CD14-positive monocyte (primary cell): ENCODE measurements around the gene OR13J1. TPM values are rescaled to one million over a fixed set of nuclear protein-coding genes. Genes with fewer than 3 reads are reported as not detected.

Source experiments
- DNase-seq, 3 donors: peaks; one replicate each; pipeline ENCODE4 v3.0.0-alpha.2; 2011 to 2022
- H2AFZ ChIP-seq: 2 replicates; pipeline ENCODE4 v1.6.0; 2012; ENCODE audit warnings: mild to moderate bottlenecking, low read depth, low read length, inconsistent platforms; ENCODE audit not compliant: insufficient read depth, poor library complexity, severe bottlenecking
- H3K27ac ChIP-seq, 2 donors: 1 replicate in 1 of 2; 2 replicates in 1 of 2; pipeline ENCODE4 v1.5.1; 2012 to 2013; ENCODE audit warnings: low read length in 2 of 2, control low read depth in 1 of 2, inconsistent platforms in 1 of 2, low read depth in 1 of 2, mild to moderate bottlenecking in 1 of 2
- H3K27me3 ChIP-seq, 2 donors: one replicate each; pipeline versions ENCODE4 v1.6.0 to v1.6.1; 2011 to 2013; ENCODE audit warnings: low read length in 2 of 2; ENCODE audit not compliant: control insufficient read depth in 2 of 2, insufficient read depth in 2 of 2
- H3K36me3 ChIP-seq, 2 donors: replicated peaks in 1 of 2; 1 replicate in 1 of 2; 2 replicates in 1 of 2; pipeline versions ENCODE4 v1.5.1 to v1.6.1; 2012 to 2013; ENCODE audit warnings: low read length in 2 of 2, control low read depth in 1 of 2, inconsistent platforms in 1 of 2, mild to moderate bottlenecking in 1 of 2; ENCODE audit not compliant: insufficient read depth in 2 of 2, control insufficient read depth in 1 of 2
- H3K4me1 ChIP-seq, 2 donors: 1 replicate in 1 of 2; 2 replicates in 1 of 2; pipeline versions ENCODE4 v1.5.1 to v1.6.1; 2012 to 2013; ENCODE audit warnings: low read length in 2 of 2, control low read depth in 1 of 2, inconsistent platforms in 1 of 2, mild to moderate bottlenecking in 1 of 2, moderate library complexity in 1 of 2; ENCODE audit not compliant: insufficient read depth in 2 of 2, control insufficient read depth in 1 of 2
- H3K4me2 ChIP-seq: replicated peaks from 2 replicates; pipeline ENCODE3; 2012; ENCODE audit warnings: low read length, moderate library complexity, mild to moderate bottlenecking; ENCODE audit not compliant: poor library complexity, severe bottlenecking; ENCODE audit errors: extremely low read depth
- H3K4me3 ChIP-seq, 3 experiments: fragments of 200-600 bp in 1 of 3; sonication (generic) in 1 of 3; replicated peaks in 1 of 3; 1 replicate in 2 of 3; 2 replicates in 1 of 3; pipeline ENCODE4 v1.5.1; 2011 to 2013; ENCODE audit warnings: low read length in 3 of 3, mild to moderate bottlenecking in 3 of 3, control low read depth in 2 of 3, low read depth in 2 of 3, inconsistent platforms in 1 of 3, moderate library complexity in 1 of 3
- H3K79me2 ChIP-seq: 2 replicates; pipeline ENCODE4 v1.6.0; 2012; ENCODE audit warnings: mild to moderate bottlenecking, control low read depth, inconsistent platforms, low read length, moderate library complexity; ENCODE audit not compliant: insufficient read depth
- H3K9ac ChIP-seq: 2 replicates; pipeline ENCODE4 v1.6.0; 2017; ENCODE audit warnings: low read length, mild to moderate bottlenecking; ENCODE audit not compliant: insufficient read depth, poor library complexity, severe bottlenecking
- H3K9me3 ChIP-seq, 2 donors: replicated peaks in 1 of 2; 1 replicate in 1 of 2; 2 replicates in 1 of 2; pipeline versions ENCODE4 v1.5.1 to v1.6.1; 2012 to 2013; ENCODE audit warnings: low read length in 2 of 2, control low read depth in 1 of 2; ENCODE audit not compliant: control insufficient read depth in 1 of 2, insufficient read depth in 1 of 2
- H4K20me1 ChIP-seq: 2 replicates; pipeline ENCODE4 v1.6.0; 2012; ENCODE audit warnings: mild to moderate bottlenecking, low read length, control low read depth, moderate library complexity; ENCODE audit not compliant: insufficient read depth
- H3K27ac Mint-ChIP-seq, 7 donors: one replicate each; pipeline ENCODE4 v1.8.0; 2020; ENCODE audit warnings: mild to moderate bottlenecking in 7 of 7, mixed read lengths in 7 of 7, moderate library complexity in 6 of 7, inconsistent platforms in 2 of 7
- H3K27me3 Mint-ChIP-seq, 3 donors: one replicate each; pipeline ENCODE4 v1.8.0; 2021 to 2022; ENCODE audit warnings: low read depth in 3 of 3, mild to moderate bottlenecking in 3 of 3, mixed read lengths in 3 of 3, moderate library complexity in 3 of 3, inconsistent platforms in 1 of 3
- H3K36me3 Mint-ChIP-seq, 2 donors: one replicate each; pipeline ENCODE4 v1.8.0; 2020; ENCODE audit warnings: mixed read lengths in 2 of 2, inconsistent platforms in 1 of 2, mild to moderate bottlenecking in 1 of 2
- H3K4me1 Mint-ChIP-seq: one replicate; pipeline ENCODE4 v1.8.0; 2020; ENCODE audit warnings: mild to moderate bottlenecking, mixed read lengths
- H3K4me3 Mint-ChIP-seq, 2 donors: one replicate each; pipeline ENCODE4 v1.8.0; 2020; ENCODE audit warnings: mild to moderate bottlenecking in 2 of 2, mixed read lengths in 2 of 2, moderate library complexity in 1 of 2
- H3K9me3 Mint-ChIP-seq, 7 donors: one replicate each; pipeline ENCODE4 v1.8.0; 2020 to 2022; ENCODE audit warnings: mixed read lengths in 7 of 7, mild to moderate bottlenecking in 6 of 7, moderate library complexity in 6 of 7, inconsistent platforms in 2 of 7
- CTCF ChIP-seq: fragments of 200-600 bp; IDR thresholded peaks from one replicate; pipeline ENCODE4 v1.8.0; 2022; ENCODE audit warnings: antibody characterized with exemption, mild to moderate bottlenecking
- WGBS: methylation state at CpG from one replicate; pipeline ENCODE4 v1.1.5; 2013; ENCODE audit warnings: missing lambda C conversion rate; ENCODE audit not compliant: insufficient coverage; 5-methylcytosine and 5-hydroxymethylcytosine counted together
- intact Hi-C, 2 donors: fragments of 100-400 bp; cut with micrococcal nuclease; formaldehyde crosslinking; loops; one replicate each; pipeline versions ENCODE4 v1.15.0 to v1.15.1; 2023
- polyA plus RNA-seq, 3 donors: library from polyadenylated mRNA; depleted of rRNA in 1 of 3; unstranded in 2 of 3; stranded (reverse) in 1 of 3; fragments of 300-500 nt in 2 of 3; fragments of >200 nt in 1 of 3; fragmentation: Illumina TruSeq in 2 of 3; gene quantifications; 1 replicate in 2 of 3; 2 replicates in 1 of 3; pipeline ENCODE4 v1.2.3, GENCODE V29; 2012 to 2021

Gene OR13J1
- polyA plus RNA-seq, 3 donors = not detected

GRCh38 chr9:35869621-35870216, 482 bp downstream of the OR13J1 start:
- intact Hi-C loops = loop anchor here in 1 of 2 donors (5.0 kb wide), 1 partner anchor 42 kb away; the partner anchor contains the start of genes FAM221B and TMEM8B
- Histone ChIP-seq H3K79me2 (no peaks in the 10 kb centered on the region), H3K9ac (no peak overlapping the region), H4K20me1 (no peaks in the 10 kb centered on the region), H2AFZ (no peak overlapping the region), H3K27ac (no peak overlapping the region), H3K9me3 (no peaks in the 10 kb centered on the region), H3K4me1 (no peaks in the 10 kb centered on the region), H3K36me3 (no peaks in the 10 kb centered on the region), H3K4me3 (no peak overlapping the region), H3K27me3 (peaks cover 0 to 1% of the 10 kb centered on the region in 2 donors), H3K4me2 (no peak overlapping the region)
- peaks cover 8 to 10% (median 8%) of the 10 kb centered on the region in 3 donors for H3K27me3 Mint-ChIP-seq
- H3K27ac Mint-ChIP-seq = no peak overlapping the region
- peaks cover 8% of the 10 kb centered on the region for H3K4me1 Mint-ChIP-seq
- no peaks in the 10 kb centered on the region for H3K9me3 Mint-ChIP-seq
- H3K36me3 Mint-ChIP-seq = peaks cover 0 to 2% of the 10 kb centered on the region in 2 donors
- DNase-seq = no peak
- TF ChIP-seq CTCF = no peak
- WGBS = 90% methylated on average over 19 of the region's 19 CpGs
- H3K4me3 Mint-ChIP-seq = no peak overlapping the region

- no peak overlapping the region for H3K4me2 ChIP-seq
- no peaks in the 10 kb centered on the region for H3K4me1 ChIP-seq
- H3K27me3 Mint-ChIP-seq = peaks cover 8 to 13% (median 13%) of the 10 kb centered on the region in 3 donors
- intact Hi-C loops = no loop called here
- H3K27ac ChIP-seq = no peak overlapping the region
- no peak overlapping the region for H3K27ac Mint-ChIP-seq
- no peaks in the 10 kb centered on the region for H3K27me3 ChIP-seq
- no peaks in the 10 kb centered on the region for H3K9me3 Mint-ChIP-seq
- no peak overlapping the region for H3K9ac ChIP-seq
- H3K36me3 ChIP-seq = no peaks in the 10 kb centered on the region
- 88% methylated on average over 2 of the region's 2 CpGs for WGBS
- H2AFZ ChIP-seq = no peak overlapping the region
- H3K4me3 Mint-ChIP-seq = no peak overlapping the region
- peaks cover 0 to 2% of the 10 kb centered on the region in 2 donors for H3K36me3 Mint-ChIP-seq
- H3K4me1 Mint-ChIP-seq = peaks cover 8% of the 10 kb centered on the region
- no peaks in the 10 kb centered on the region for H3K79me2 ChIP-seq
- H3K4me3 ChIP-seq = no peak overlapping the region
- no peaks in the 10 kb centered on the region for H4K20me1 ChIP-seq
- no peak for DNase-seq
- no peak for TF ChIP-seq CTCF
- no peaks in the 10 kb centered on the region for H3K9me3 ChIP-seq
Observed at GRCh38 chr9:35868933-35869332, 1.3 kb downstream of the OR13J1 start.
